HL-60 (cell line): ENCODE results near the gene CHD5.

Experiments
- DNase-seq, 2 experiments: peaks; one replicate each; pipeline ENCODE4 v3.0.0-alpha.2; 2010 to 2020; ENCODE audit warnings: low read depth in 1 of 2, low spot score in 1 of 2
- H3K27ac ChIP-seq: fragments of 250-450 bp; sonication (Bioruptor Pico); replicated peaks from 2 replicates; pipeline ENCODE4 v1.5.1; 2020; ENCODE audit warnings: mild to moderate bottlenecking, moderate library complexity
- H3K27me3 ChIP-seq: fragments of 250-450 bp; sonication (Bioruptor Pico); 2 replicates; pipeline ENCODE4 v1.5.1; 2021; ENCODE audit warnings: mild to moderate bottlenecking, moderate library complexity; ENCODE audit not compliant: insufficient read depth, poor library complexity, severe bottlenecking
- H3K4me3 ChIP-seq: replicated peaks from 2 replicates; pipeline ENCODE4 v1.5.1; 2011; ENCODE audit warnings: mild to moderate bottlenecking, control low read depth, low read length; ENCODE audit not compliant: insufficient read depth
- GABPA ChIP-seq: IDR thresholded peaks from 2 replicates; pipeline ENCODE4 v1.6.1; 2012; ENCODE audit warnings: low read depth
- POLR2AphosphoS5 ChIP-seq: IDR thresholded peaks from 2 replicates; pipeline ENCODE4 v1.6.1; 2012; ENCODE audit warnings: low read depth
- SPI1 ChIP-seq: IDR thresholded peaks from 2 replicates; pipeline ENCODE4 v1.6.1; 2012; ENCODE audit warnings: low read depth, mild to moderate bottlenecking, borderline replicate concordance
- TF ChIP-seq, protein P1 (sequence below): IDR thresholded peaks from one replicate; pipeline ENCODE4 v1.5.1; 2011; ENCODE audit warnings: low read length, control low read depth, inconsistent platforms; ENCODE audit not compliant: insufficient read depth
- TF ChIP-seq, protein P2 (sequence below): IDR thresholded peaks from 2 replicates; pipeline ENCODE4 v1.6.1; 2012; ENCODE audit warnings: low read depth; ENCODE audit not compliant: insufficient replicate concordance

The CHD5 gene

DNA sequence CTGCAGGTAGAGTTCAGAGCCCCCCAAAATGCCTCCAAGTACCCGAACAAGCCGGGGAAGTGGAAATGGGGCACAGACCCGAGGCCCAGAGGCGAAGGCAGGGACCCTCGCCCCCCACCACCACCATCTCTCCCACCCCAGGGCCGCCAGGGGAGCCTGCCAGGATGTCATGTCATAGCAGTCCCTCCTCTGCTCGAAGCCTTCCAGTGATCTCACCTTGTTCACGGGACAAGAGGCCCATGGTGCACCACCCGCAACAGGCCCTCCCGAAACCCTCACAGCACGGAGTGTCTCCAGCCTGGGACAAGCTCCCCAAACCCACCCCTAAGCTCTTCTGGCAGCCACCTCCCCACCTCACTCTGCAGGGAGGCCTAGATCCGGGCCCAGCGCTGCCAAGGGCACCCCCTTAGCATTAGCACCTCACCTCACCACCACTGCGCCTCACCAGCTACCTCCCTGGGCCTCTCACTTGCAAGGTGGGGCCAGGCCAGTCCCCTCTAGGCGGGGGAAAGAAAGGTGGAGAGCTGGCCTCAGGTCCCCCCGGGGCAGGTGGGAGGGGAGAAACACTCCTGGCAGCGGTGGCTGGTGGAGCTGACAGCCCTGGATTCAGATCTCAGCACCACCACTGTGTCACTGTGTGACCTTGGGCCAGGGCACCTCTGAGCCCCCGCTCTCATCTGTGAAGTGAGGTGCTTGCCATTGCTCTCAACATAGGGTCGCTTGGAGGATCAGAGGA lies 13.3 kb downstream of the CHD5 start:
- no peak overlapping the region for H3K27ac ChIP-seq
- no peak for DNase-seq
- TF ChIP-seq GABPA: no peak
- TF ChIP-seq, protein P1, sequence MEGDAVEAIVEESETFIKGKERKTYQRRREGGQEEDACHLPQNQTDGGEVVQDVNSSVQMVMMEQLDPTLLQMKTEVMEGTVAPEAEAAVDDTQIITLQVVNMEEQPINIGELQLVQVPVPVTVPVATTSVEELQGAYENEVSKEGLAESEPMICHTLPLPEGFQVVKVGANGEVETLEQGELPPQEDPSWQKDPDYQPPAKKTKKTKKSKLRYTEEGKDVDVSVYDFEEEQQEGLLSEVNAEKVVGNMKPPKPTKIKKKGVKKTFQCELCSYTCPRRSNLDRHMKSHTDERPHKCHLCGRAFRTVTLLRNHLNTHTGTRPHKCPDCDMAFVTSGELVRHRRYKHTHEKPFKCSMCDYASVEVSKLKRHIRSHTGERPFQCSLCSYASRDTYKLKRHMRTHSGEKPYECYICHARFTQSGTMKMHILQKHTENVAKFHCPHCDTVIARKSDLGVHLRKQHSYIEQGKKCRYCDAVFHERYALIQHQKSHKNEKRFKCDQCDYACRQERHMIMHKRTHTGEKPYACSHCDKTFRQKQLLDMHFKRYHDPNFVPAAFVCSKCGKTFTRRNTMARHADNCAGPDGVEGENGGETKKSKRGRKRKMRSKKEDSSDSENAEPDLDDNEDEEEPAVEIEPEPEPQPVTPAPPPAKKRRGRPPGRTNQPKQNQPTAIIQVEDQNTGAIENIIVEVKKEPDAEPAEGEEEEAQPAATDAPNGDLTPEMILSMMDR: no peak
- TF ChIP-seq POLR2AphosphoS5: no peak
- TF ChIP-seq SPI1: no peak
- TF ChIP-seq, protein P2, sequence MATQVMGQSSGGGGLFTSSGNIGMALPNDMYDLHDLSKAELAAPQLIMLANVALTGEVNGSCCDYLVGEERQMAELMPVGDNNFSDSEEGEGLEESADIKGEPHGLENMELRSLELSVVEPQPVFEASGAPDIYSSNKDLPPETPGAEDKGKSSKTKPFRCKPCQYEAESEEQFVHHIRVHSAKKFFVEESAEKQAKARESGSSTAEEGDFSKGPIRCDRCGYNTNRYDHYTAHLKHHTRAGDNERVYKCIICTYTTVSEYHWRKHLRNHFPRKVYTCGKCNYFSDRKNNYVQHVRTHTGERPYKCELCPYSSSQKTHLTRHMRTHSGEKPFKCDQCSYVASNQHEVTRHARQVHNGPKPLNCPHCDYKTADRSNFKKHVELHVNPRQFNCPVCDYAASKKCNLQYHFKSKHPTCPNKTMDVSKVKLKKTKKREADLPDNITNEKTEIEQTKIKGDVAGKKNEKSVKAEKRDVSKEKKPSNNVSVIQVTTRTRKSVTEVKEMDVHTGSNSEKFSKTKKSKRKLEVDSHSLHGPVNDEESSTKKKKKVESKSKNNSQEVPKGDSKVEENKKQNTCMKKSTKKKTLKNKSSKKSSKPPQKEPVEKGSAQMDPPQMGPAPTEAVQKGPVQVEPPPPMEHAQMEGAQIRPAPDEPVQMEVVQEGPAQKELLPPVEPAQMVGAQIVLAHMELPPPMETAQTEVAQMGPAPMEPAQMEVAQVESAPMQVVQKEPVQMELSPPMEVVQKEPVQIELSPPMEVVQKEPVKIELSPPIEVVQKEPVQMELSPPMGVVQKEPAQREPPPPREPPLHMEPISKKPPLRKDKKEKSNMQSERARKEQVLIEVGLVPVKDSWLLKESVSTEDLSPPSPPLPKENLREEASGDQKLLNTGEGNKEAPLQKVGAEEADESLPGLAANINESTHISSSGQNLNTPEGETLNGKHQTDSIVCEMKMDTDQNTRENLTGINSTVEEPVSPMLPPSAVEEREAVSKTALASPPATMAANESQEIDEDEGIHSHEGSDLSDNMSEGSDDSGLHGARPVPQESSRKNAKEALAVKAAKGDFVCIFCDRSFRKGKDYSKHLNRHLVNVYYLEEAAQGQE: no peak
- H3K27me3 ChIP-seq: peaks cover 3% of the 10 kb centered on the region
- H3K4me3 ChIP-seq: no peak overlapping the region

DNA sequence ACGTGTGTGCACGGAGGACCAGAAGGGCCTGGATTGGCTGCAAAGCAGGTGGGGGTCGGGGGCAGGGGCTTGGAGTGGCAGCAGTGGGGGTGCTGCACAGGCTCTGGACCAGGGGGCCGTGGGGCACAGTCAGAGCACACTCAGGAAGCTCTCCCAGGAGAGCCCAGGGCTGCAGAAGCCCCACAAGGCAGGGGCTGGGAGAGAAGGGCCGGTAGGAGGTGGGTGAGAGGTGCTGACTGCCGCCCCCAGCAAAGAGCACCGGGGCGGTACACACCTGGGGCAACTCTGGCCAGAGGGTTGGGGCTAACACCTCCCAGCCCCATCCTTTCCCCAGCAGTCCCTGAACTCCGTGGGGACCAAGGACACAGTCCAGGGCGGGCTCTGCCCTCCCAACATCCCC lies 13.9 kb downstream of the CHD5 start:
- H3K27ac ChIP-seq: no peak overlapping the region
- DNase-seq: no peak
- peaks cover 3% of the 10 kb centered on the region for H3K27me3 ChIP-seq
- no peak overlapping the region for H3K4me3 ChIP-seq
- no peak for TF ChIP-seq GABPA
- TF ChIP-seq SPI1: no peak
- TF ChIP-seq, protein P1: no peak
- no peak for TF ChIP-seq POLR2AphosphoS5
- TF ChIP-seq, protein P2: no peak

DNA sequence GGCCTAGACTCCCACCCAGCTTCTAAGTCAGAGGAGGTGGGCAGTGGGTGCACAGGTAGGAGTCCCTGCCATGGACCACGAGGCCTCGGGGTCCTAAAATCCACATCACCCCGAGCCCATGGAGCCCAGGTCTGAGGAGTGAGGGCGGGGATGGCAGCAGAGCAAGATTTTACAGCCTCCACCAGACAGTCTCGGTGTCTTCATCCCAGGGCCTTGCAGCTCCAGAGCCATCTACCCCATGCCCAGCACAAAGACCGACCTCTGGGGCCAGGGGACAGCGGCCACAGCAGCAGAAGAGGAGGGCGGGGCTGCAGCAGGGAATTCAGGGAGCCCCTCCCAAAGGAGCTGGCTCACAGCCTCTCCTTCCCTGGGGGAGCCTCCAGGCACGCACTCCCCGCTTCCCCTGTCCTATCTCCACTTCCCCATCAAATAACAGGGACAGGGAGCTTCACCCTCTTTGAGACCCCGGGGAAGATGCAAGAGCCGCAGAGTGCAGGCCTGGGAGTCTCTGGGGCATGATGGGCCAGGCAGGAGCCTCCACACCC lies 14.6 kb downstream of the CHD5 start:
- H3K27ac ChIP-seq: no peak overlapping the region
- DNase-seq: no peak
- TF ChIP-seq POLR2AphosphoS5 (no peak), GABPA (no peak), SPI1 (no peak)
- TF ChIP-seq, protein P2: no peak
- TF ChIP-seq, protein P1: no peak
- no peak overlapping the region for H3K4me3 ChIP-seq
- H3K27me3 ChIP-seq: peaks cover 3% of the 10 kb centered on the region
